HepG2 (cell line): ENCODE measurements around the gene CEP57L1. TPM values are rescaled to one million over a fixed set of nuclear protein-coding genes. Genes with fewer than 3 reads are reported as not detected.

Experiments used
- ATAC-seq: fragments of 200-7000 bp; cut with Tn5 transposase; 3 replicates; pipeline ENCODE4 v1.9.1; 2020; ENCODE audit warnings: mild to moderate bottlenecking, moderate library complexity
- BruUV-seq: library from RNA; stranded (reverse); fragments of 400-500 nt; replicated peaks from 2 replicates; lab custom pipeline; 2021; lab: Mats Ljungman, UMichigan
- CTCF ChIA-PET: fragments of 300-600 bp; formaldehyde crosslinking; extraction: SDS; loops from one replicate; lab custom pipeline; 2021; ENCODE audit warnings: low total read pairs, inconsistent platforms, low intra/inter-chr PET ratio; lab: Yijun Ruan, JAX
- POLR2A ChIA-PET: fragments of 350-600 bp; sonication (Branson Sonifier 250); formaldehyde crosslinking; loops from one replicate; lab custom pipeline; 2020; ENCODE audit warnings: antibody characterized with exemption, inconsistent platforms; lab: Yijun Ruan, JAX
- DNase-seq: peaks from one replicate; pipeline ENCODE4 v3.0.0-alpha.2; 2015; ENCODE audit warnings: low spot score
- FAIRE-seq: peaks from 3 replicates; lab custom pipeline; 2011; peaks lifted over from hg19 to GRCh38; lab: Jason Lieb, UNC
- H2AFZ ChIP-seq: one replicate; pipeline ENCODE4 v1.6.1; 2011; ENCODE audit warnings: low read length, inconsistent platforms
- H3K27ac ChIP-seq: fragments of 300-600 bp; 3 replicates; pipeline ENCODE4 v1.8.0; 2011; ENCODE audit warnings: mixed run types, mild to moderate bottlenecking, mixed read lengths, low read length, inconsistent platforms; ENCODE audit not compliant: insufficient read depth; ENCODE audit errors: extremely low read length
- H3K27me3 ChIP-seq, 2 experiments: fragments of 200-600 bp in 1 of 2; 2 replicates in 1 of 2; 3 replicates in 1 of 2; pipeline versions ENCODE4 v1.6.0 to v1.8.0; 2011; ENCODE audit warnings: low read length in 2 of 2, mild to moderate bottlenecking in 2 of 2, moderate library complexity in 2 of 2, inconsistent platforms in 1 of 2; ENCODE audit not compliant: insufficient read depth in 2 of 2, control insufficient read depth in 1 of 2
- H3K36me3 ChIP-seq, 2 experiments: fragments of 200-600 bp in 1 of 2; replicated peaks in 1 of 2; 2 replicates in 1 of 2; 3 replicates in 1 of 2; pipeline versions ENCODE4 v1.5.1 to v1.8.0; 2011; ENCODE audit warnings: low read length in 2 of 2, inconsistent platforms in 1 of 2; ENCODE audit not compliant: insufficient read depth in 2 of 2, control insufficient read depth in 1 of 2
- H3K4me1 ChIP-seq: 2 replicates; pipeline ENCODE4 v1.5.1; 2012; ENCODE audit warnings: low read length, inconsistent platforms; ENCODE audit not compliant: insufficient read depth
- H3K4me2 ChIP-seq: 2 replicates; pipeline ENCODE4 v1.6.0; 2011; ENCODE audit warnings: low read depth, low read length, inconsistent platforms
- H3K4me3 ChIP-seq, 3 experiments: fragments of 200-600 bp in 1 of 3; sonication (generic), shearing (Covaris generic) in 1 of 3; replicated peaks in 1 of 3; 2 replicates each; pipeline ENCODE4 v1.5.1; 2011 to 2016; ENCODE audit warnings: low read length in 3 of 3, inconsistent platforms in 2 of 3, low read depth in 2 of 3, mild to moderate bottlenecking in 2 of 3, control low read depth in 1 of 3, mixed read lengths in 1 of 3; ENCODE audit not compliant: insufficient read depth in 1 of 3
- H3K79me2 ChIP-seq: one replicate; pipeline ENCODE4 v1.6.1; 2011; ENCODE audit warnings: low read length, inconsistent platforms; ENCODE audit not compliant: insufficient read depth
- H3K9ac ChIP-seq: 2 replicates; pipeline ENCODE4 v1.6.0; 2011; ENCODE audit warnings: mild to moderate bottlenecking, low read depth, low read length, inconsistent platforms; ENCODE audit not compliant: insufficient read depth
- H3K9me3 ChIP-seq: 2 replicates; pipeline ENCODE4 v1.5.1; 2012; ENCODE audit warnings: mild to moderate bottlenecking, low read length
- H4K20me1 ChIP-seq: 2 replicates; pipeline ENCODE4 v1.6.0; 2011; ENCODE audit warnings: inconsistent platforms, mild to moderate bottlenecking, low read length, moderate library complexity; ENCODE audit not compliant: insufficient read depth
- GLI4 ChIP-seq: sonication (generic); formaldehyde crosslinking; IDR thresholded peaks from 2 replicates; pipeline ENCODE4 v1.5.1; 2020; ENCODE audit warnings: missing genetic modification reagents, mild to moderate bottlenecking, moderate library complexity, borderline replicate concordance
- GMEB1 ChIP-seq: sonication (generic); formaldehyde crosslinking; IDR thresholded peaks from 2 replicates; pipeline ENCODE4 v1.5.1; 2020; ENCODE audit warnings: missing genetic modification reagents, mild to moderate bottlenecking, borderline replicate concordance
- GMEB2 ChIP-seq: IDR thresholded peaks from 2 replicates; pipeline ENCODE4 v1.6.1; 2016; ENCODE audit warnings: missing biosample characterization, missing genetic modification reagents, low read depth
- RAD21 ChIP-seq: fragments of 450-650 bp; formaldehyde crosslinking; IDR thresholded peaks from 2 replicates; pipeline ENCODE4 v1.5.0; 2020; ENCODE audit warnings: mild to moderate bottlenecking
- RAD51 ChIP-seq: fragments of 450-650 bp; IDR thresholded peaks from 2 replicates; pipeline ENCODE4 v1.6.1; 2016; ENCODE audit warnings: borderline replicate concordance
- RARG ChIP-seq: sonication (generic); formaldehyde crosslinking; IDR thresholded peaks from 2 replicates; pipeline ENCODE4 v1.4.0; 2020; ENCODE audit warnings: low read depth, mild to moderate bottlenecking, missing genetic modification reagents
- SMC3 ChIP-seq: IDR thresholded peaks from 2 replicates; pipeline ENCODE4 v1.6.1; 2011; ENCODE audit warnings: low read length, improper control_type of control experiment
- STAT6 ChIP-seq: sonication (generic); formaldehyde crosslinking; IDR thresholded peaks from 2 replicates; pipeline ENCODE4 v1.4.0; 2020; ENCODE audit warnings: missing genetic modification reagents, mild to moderate bottlenecking, borderline replicate concordance
- THYN1 ChIP-seq: sonication (generic); formaldehyde crosslinking; IDR thresholded peaks from 2 replicates; pipeline ENCODE4 v1.8.1; 2023; ENCODE audit warnings: low read depth, mild to moderate bottlenecking, moderate library complexity, missing genetic modification reagents, borderline replicate concordance
- XRCC5 ChIP-seq: fragments of 200-400 bp; formaldehyde crosslinking; optimal IDR thresholded peaks from 2 replicates; pipeline ENCODE3; 2017; ENCODE audit warnings: mild to moderate bottlenecking, low read length
- ZNF7 ChIP-seq: IDR thresholded peaks from 2 replicates; pipeline ENCODE4 v1.6.1; 2016; ENCODE audit warnings: missing biosample characterization, missing genetic modification reagents
- WGBS: methylation state at CpG from one replicate; pipeline ENCODE4 v1.1.6; 2017; ENCODE audit warnings: low lambda C conversion rate; 5-methylcytosine and 5-hydroxymethylcytosine counted together
- in situ Hi-C: cut with HindIII; loops from 2 replicates; pipeline ENCODE4 v1.10.0; 2017; ENCODE audit warnings: low pct_unique_long_range_greater_than_20kb; ENCODE audit not compliant: extremely low pct_ligation_motif_present
- intact Hi-C: fragments of 100-400 bp; cut with micrococcal nuclease; formaldehyde crosslinking; loops from one replicate; pipeline ENCODE4 v1.10.0; 2022; ENCODE audit not compliant: unreplicated experiment
- polyA plus RNA-seq, 8 experiments: library from polyadenylated mRNA; depleted of rRNA in 3 of 8; stranded (reverse) in 7 of 8; unstranded in 1 of 8; fragments of >200 nt; fragmentation: Illumina TruSeq in 4 of 8; extraction: Trizol in 4 of 8; gene quantifications; 2 replicates each; pipeline versions ENCODE4 v1.2.1 to v1.2.3, GENCODE V29; 2011 to 2016; ENCODE audit warnings: low read depth in 4 of 8, missing spikeins in 1 of 8, mixed read lengths in 1 of 8; ENCODE audit not compliant: insufficient read depth in 1 of 8
- total RNA-seq, 5 experiments: library from RNA; depleted of rRNA; stranded (reverse); fragments of >200 nt; fragmentation: Illumina TruSeq; extraction: Trizol; gene quantifications; 2 replicates each; pipeline ENCODE4 v1.2.3, GENCODE V29; 2016; ENCODE audit warnings: low read depth in 1 of 5
- TF ChIP-seq, protein P1 (sequence below): sonication (generic); formaldehyde crosslinking; IDR thresholded peaks from 2 replicates; pipeline ENCODE4 v1.5.0; 2020; ENCODE audit warnings: mild to moderate bottlenecking, missing genetic modification reagents, moderate library complexity
- TF ChIP-seq, protein P2 (sequence below): sonication (generic); formaldehyde crosslinking; IDR thresholded peaks from 2 replicates; pipeline ENCODE4 v1.4.0; 2020; ENCODE audit warnings: missing genetic modification reagents

The CEP57L1 gene
- total and polyA plus RNA-seq, 2 of the 13 experiments (the other 11 are each of a cell fraction or from before 2014, with no cell fraction given), result 7.7 to 15.5 TPM

- ChIA-PET POLR2A (no interaction called here), CTCF (interaction anchor here (0.8 to 1.8 kb wide), 5 partner anchors 24 to 531 kb away, joined by 3 to 18 read pairs (median 5); no protein-coding TSS in a partner anchor)
- Histone ChIP-seq H3K27ac (no peak overlapping the region), H3K9ac (no peak overlapping the region), H3K9me3 (no peaks in the 10 kb centered on the region), H3K27me3 (no peaks in the 10 kb centered on the region), H3K4me1 (peaks cover 6% of the 10 kb centered on the region; the same call in 1 of the 2 replicates), H3K4me3 (no peak overlapping the region), H3K79me2 (peaks cover 2% of the 10 kb centered on the region), H3K4me2 (no peak overlapping the region), H3K36me3 (no peaks in the 10 kb centered on the region), H2AFZ (no peak overlapping the region), H4K20me1 (no peaks in the 10 kb centered on the region)
- FAIRE-seq (peak; percentile 89), ATAC-seq (peak; percentile 48), DNase-seq (peak; percentile 67)
- WGBS, result 54% methylated on average over 7 of the region's 7 CpGs
- no TSS peak for BruUV-seq
- intact Hi-C loops (loop anchor here (1.0 to 5.0 kb wide), 5 partner anchors 66 to 531 kb away; no protein-coding TSS in a partner anchor), in situ Hi-C loops (loop anchor here (10.0 kb wide), 1 partner anchor 159 kb away; no protein-coding TSS in a partner anchor)
- TF ChIP-seq RAD21 (CRISPR knock-in tag) (peak; percentile 75; the same call in 1 of the 2 replicates), XRCC5 (no peak), RAD51 (no peak), GLI4 (CRISPR knock-in tag) (no peak), STAT6 (CRISPR knock-in tag) (no peak), THYN1 (CRISPR knock-in tag) (no peak), GMEB2 (no peak), GMEB1 (no peak), RARG (CRISPR knock-in tag) (no peak), SMC3 (peak; percentile 59; the same call in 1 of the 2 replicates), ZNF7 (CRISPR knock-in tag) (no peak)
- TF ChIP-seq, protein P1, sequence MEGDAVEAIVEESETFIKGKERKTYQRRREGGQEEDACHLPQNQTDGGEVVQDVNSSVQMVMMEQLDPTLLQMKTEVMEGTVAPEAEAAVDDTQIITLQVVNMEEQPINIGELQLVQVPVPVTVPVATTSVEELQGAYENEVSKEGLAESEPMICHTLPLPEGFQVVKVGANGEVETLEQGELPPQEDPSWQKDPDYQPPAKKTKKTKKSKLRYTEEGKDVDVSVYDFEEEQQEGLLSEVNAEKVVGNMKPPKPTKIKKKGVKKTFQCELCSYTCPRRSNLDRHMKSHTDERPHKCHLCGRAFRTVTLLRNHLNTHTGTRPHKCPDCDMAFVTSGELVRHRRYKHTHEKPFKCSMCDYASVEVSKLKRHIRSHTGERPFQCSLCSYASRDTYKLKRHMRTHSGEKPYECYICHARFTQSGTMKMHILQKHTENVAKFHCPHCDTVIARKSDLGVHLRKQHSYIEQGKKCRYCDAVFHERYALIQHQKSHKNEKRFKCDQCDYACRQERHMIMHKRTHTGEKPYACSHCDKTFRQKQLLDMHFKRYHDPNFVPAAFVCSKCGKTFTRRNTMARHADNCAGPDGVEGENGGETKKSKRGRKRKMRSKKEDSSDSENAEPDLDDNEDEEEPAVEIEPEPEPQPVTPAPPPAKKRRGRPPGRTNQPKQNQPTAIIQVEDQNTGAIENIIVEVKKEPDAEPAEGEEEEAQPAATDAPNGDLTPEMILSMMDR (CRISPR knock-in tag), result peak; percentile 76
- TF ChIP-seq, protein P2, sequence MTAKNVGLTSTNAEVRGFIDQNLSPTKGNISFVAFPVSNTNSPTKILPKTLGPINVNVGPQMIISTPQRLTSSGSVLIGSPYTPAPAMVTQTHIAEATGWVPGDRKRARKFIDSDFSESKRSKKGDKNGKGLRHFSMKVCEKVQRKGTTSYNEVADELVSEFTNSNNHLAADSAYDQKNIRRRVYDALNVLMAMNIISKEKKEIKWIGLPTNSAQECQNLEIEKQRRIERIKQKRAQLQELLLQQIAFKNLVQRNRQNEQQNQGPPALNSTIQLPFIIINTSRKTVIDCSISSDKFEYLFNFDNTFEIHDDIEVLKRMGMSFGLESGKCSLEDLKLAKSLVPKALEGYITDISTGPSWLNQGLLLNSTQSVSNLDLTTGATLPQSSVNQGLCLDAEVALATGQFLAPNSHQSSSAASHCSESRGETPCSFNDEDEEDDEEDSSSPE (CRISPR knock-in tag), result no peak
Measured at GRCh38 chr6:109073344-109074132, 21.8 kb upstream of the CEP57L1 start.
